Measurements from ENCODE around the gene NBEAL2.

Gene NBEAL2

GRCh38 chr3:46998121-46998851 lies 18.8 kb downstream of the NBEAL2 start:
- TF ChIP-seq, protein P1, sequence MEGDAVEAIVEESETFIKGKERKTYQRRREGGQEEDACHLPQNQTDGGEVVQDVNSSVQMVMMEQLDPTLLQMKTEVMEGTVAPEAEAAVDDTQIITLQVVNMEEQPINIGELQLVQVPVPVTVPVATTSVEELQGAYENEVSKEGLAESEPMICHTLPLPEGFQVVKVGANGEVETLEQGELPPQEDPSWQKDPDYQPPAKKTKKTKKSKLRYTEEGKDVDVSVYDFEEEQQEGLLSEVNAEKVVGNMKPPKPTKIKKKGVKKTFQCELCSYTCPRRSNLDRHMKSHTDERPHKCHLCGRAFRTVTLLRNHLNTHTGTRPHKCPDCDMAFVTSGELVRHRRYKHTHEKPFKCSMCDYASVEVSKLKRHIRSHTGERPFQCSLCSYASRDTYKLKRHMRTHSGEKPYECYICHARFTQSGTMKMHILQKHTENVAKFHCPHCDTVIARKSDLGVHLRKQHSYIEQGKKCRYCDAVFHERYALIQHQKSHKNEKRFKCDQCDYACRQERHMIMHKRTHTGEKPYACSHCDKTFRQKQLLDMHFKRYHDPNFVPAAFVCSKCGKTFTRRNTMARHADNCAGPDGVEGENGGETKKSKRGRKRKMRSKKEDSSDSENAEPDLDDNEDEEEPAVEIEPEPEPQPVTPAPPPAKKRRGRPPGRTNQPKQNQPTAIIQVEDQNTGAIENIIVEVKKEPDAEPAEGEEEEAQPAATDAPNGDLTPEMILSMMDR (IDR thresholded peaks at IDR 0.05; ENCODE audit: insufficient read depth, missing control alignments) = peak; percentile 65
- DNase-seq (ENCODE audit: insufficient read length, low spot score) (peak; percentile 91), FAIRE-seq (no peak)

- TF ChIP-seq, protein P1 (IDR thresholded peaks at IDR 0.05; ENCODE audit: insufficient read depth, missing control alignments) = no peak
- no peak for FAIRE-seq
- no peak for DNase-seq (ENCODE audit: insufficient read length, low spot score)
Measured at GRCh38 chr3:46998852-46999515, 19.5 kb downstream of the NBEAL2 start.

GRCh38 chr3:46999516-47000197 lies 20.2 kb downstream of the NBEAL2 start:
- TF ChIP-seq, protein P1 (IDR thresholded peaks at IDR 0.05; ENCODE audit: insufficient read depth, missing control alignments) = no peak
- FAIRE-seq (no peak), DNase-seq (ENCODE audit: insufficient read length, low spot score) (no peak)

DNA sequence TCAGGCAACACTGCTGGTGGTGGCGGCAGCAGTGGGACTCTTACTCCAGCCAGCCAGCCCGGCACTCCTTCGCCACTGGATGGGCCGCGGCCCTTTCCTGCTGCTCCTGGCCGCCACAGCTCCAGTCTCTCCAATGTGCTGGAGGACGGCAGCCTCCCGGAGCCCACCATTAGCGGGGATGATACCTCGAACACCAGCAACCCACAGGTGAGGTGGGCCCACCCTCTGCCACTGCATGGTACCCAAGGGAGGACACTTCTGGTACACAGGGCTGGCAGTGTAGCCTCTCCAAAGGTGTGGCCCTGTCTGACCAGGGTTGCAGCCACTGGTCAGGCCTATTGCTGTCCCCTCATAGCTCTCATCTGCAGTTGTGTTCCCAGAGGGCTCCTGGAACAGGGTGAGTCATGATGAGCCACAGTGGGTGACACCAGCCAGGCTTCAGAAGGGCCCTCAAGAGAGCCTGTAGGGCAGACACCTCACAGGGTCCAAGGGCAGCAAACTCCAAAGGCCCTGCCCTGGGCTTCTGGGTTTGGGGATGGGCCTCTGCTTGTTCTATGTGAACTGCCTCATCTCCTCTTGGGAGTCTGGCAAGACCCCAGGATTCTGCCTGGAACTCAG lies 20.8 kb downstream of the NBEAL2 start:
- TF ChIP-seq, protein P1 (IDR thresholded peaks at IDR 0.05; ENCODE audit: insufficient read depth, missing control alignments) = no peak
- no peak for FAIRE-seq
- no peak for DNase-seq (ENCODE audit: insufficient read length, low spot score)

DNA sequence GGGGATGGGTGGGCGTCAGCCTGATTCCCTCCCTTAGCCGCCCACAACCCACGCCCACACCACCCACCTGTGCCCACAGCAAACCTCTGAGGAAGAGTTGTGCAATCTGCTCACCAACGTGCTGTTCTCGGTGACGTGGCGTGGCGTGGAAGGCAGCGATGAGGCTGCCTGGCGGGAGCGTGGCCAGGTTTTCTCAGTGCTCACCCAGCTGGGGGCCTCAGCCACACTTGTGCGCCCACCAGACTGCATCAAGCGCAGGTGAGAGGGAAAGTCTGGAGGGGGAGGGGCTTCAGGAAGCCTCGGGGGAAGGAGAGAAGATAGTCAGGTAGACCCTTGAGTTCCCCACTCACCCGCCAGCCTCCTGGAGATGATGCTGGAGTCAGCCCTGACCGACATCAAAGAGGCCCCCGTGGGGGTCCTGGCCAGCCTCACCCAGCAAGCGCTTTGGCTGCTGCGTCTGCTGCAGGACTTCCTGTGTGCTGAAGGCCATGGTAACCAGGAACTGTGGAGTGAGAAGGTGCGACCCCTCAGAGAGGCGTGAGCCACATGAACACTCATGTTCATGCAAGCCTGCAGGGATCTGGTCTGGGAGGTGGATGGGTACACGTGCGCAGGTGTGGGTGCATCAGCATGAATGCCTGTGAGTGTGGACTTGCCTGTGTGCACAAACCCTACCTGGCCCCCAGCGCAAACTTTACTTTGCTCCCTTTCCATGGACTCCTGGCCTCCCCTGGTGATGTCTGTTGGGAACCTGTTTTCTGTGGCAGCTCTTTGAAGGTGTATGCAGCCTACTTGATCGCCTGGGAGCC lies 21.7 kb downstream of the NBEAL2 start:
- TF ChIP-seq, protein P1 (IDR thresholded peaks at IDR 0.05; ENCODE audit: insufficient read depth, missing control alignments) = no peak
- FAIRE-seq (no peak), DNase-seq (ENCODE audit: insufficient read length, low spot score) (peak; percentile 13)

- TF ChIP-seq, protein P1 (IDR thresholded peaks at IDR 0.05; ENCODE audit: insufficient read depth, missing control alignments) = no peak
- peak; percentile 15 for DNase-seq (ENCODE audit: insufficient read length, low spot score)
- no peak for FAIRE-seq
Measured at GRCh38 chr3:47001731-47002170, 22.3 kb downstream of the NBEAL2 start.

Data from D721Med (cell line).